ENCODE measurements around the gene COL5A1. TPM values are rescaled to one million over a fixed set of nuclear protein-coding genes. Genes with fewer than 3 reads are reported as not detected.

The COL5A1 gene
- total RNA-seq, 1 donor: 801 TPM

DNA sequence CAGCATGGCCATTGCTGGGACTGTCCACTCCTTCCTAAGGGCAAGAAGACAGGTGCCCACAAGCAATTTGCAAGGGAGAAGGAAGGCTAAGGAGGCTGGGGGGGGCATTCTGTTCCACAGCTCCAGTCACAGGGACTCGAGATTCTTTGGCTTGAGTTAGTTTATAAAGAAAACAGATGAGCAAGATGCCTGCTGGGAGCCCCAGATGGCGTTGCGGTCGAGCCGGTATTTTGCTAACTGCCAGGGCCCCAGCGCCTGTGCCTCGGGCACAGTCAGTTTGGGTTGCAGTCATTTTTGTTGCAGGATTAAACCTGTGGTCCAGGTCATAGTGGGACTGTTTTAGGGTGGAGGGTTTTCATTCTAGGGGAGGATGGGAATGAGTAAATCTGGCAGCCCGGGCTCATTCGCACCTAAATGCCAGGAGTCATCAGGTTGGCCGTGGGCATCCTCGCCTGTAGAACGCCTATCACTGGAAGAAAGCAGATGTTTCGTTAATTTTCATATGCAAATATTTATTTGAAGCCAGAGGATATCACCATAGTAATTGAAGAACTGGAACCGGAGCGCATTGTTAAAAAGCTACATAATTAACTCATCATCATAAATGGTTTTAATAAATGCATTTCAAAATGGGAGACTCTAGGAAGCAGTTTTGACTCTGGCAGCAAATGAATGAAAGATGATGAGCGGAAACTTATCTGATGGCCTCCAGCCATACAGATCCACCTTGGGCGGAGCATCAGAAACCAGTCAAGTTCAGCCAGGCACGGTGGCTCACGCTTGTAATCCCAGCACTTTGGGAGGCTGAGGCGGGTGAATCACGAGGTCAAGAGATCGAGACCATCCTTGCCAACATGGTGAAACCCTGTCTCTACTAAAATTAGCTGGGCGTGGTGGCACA lies 151.9 kb downstream of the COL5A1 start:
- Histone ChIP-seq H4K20me1 (ENCODE audit: insufficient read depth, low read length) (peaks cover 46% of the 10 kb centered on the region), H2AFZ (ENCODE audit: low read length) (no peak overlapping the region), H3K27me3 (ENCODE audit: insufficient read depth, low read length) (no peaks in the 10 kb centered on the region), H3K4me2 (ENCODE audit: insufficient read depth, low read length) (no peak overlapping the region), H3K4me3 (ENCODE audit: insufficient read depth, low read length) (no peak overlapping the region), H3K36me3 (ENCODE audit: insufficient read depth, low read length) (peaks cover 90% of the 10 kb centered on the region), H3K79me2 (ENCODE audit: insufficient read depth, low read length) (no peaks in the 10 kb centered on the region), H3K9me3 (ENCODE audit: low read depth, low read length) (no peaks in the 10 kb centered on the region), H3K27ac (ENCODE audit: low read depth, low read length) (no peak overlapping the region), H3K4me1 (ENCODE audit: insufficient read depth, low read length) (no peaks in the 10 kb centered on the region)
- DNase-seq (ENCODE audit: insufficient read length, low spot score, missing footprints): no peak
- TF ChIP-seq, protein P1, sequence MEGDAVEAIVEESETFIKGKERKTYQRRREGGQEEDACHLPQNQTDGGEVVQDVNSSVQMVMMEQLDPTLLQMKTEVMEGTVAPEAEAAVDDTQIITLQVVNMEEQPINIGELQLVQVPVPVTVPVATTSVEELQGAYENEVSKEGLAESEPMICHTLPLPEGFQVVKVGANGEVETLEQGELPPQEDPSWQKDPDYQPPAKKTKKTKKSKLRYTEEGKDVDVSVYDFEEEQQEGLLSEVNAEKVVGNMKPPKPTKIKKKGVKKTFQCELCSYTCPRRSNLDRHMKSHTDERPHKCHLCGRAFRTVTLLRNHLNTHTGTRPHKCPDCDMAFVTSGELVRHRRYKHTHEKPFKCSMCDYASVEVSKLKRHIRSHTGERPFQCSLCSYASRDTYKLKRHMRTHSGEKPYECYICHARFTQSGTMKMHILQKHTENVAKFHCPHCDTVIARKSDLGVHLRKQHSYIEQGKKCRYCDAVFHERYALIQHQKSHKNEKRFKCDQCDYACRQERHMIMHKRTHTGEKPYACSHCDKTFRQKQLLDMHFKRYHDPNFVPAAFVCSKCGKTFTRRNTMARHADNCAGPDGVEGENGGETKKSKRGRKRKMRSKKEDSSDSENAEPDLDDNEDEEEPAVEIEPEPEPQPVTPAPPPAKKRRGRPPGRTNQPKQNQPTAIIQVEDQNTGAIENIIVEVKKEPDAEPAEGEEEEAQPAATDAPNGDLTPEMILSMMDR (IDR thresholded peaks at IDR 0.05; ENCODE audit: extremely low read depth, low read depth, low read length): no peak

DNA sequence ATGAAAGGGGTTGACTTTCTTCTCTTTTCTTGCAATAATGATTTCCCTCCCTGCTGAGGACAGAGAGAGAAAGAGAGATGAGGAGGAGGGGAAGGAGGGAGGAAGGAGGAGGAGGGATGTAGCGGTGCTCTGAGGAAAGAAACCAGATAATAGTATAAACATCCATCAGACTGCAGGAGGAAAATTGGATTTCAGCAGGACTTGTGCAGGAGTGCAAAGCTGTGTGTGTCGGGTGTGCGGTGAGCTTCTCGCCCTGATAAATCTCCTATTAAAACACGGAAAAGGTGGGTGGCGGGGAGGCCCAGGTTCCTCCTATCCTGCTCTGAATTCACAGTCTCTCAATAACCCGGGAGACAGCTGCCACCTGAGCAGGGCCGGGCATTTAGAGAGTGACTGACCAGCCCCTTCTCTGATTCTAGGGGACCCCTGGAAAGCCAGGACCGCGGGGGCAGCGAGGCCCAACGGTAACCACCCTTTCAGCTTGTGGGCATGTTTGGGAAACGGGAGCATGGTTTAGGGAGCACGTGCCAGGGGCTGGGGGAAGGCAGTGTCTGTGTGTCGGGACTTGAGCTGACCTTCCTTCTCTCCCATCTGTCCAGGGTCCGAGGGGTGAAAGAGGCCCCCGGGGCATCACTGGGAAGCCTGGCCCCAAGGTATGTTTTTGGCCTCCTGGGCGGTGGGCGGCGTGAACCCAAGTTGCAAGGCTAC lies 153.2 kb downstream of the COL5A1 start:
- TF ChIP-seq, protein P1 (IDR thresholded peaks at IDR 0.05; ENCODE audit: extremely low read depth, low read depth, low read length): no peak
- H3K4me3 ChIP-seq (ENCODE audit: insufficient read depth, low read length): no peak overlapping the region
- DNase-seq (ENCODE audit: insufficient read length, low spot score, missing footprints): no peak
- H3K27ac ChIP-seq (ENCODE audit: low read depth, low read length): no peak overlapping the region
- H3K9me3 ChIP-seq (ENCODE audit: low read depth, low read length): no peaks in the 10 kb centered on the region
- H3K36me3 ChIP-seq (ENCODE audit: insufficient read depth, low read length): peaks cover 93% of the 10 kb centered on the region
- no peaks in the 10 kb centered on the region for H3K79me2 ChIP-seq (ENCODE audit: insufficient read depth, low read length)
- H3K4me1 ChIP-seq (ENCODE audit: insufficient read depth, low read length): no peaks in the 10 kb centered on the region
- H3K4me2 ChIP-seq (ENCODE audit: insufficient read depth, low read length): no peak overlapping the region
- H2AFZ ChIP-seq (ENCODE audit: low read length): no peak overlapping the region
- no peaks in the 10 kb centered on the region for H3K27me3 ChIP-seq (ENCODE audit: insufficient read depth, low read length)
- peaks cover 38% of the 10 kb centered on the region for H4K20me1 ChIP-seq (ENCODE audit: insufficient read depth, low read length)

DNA sequence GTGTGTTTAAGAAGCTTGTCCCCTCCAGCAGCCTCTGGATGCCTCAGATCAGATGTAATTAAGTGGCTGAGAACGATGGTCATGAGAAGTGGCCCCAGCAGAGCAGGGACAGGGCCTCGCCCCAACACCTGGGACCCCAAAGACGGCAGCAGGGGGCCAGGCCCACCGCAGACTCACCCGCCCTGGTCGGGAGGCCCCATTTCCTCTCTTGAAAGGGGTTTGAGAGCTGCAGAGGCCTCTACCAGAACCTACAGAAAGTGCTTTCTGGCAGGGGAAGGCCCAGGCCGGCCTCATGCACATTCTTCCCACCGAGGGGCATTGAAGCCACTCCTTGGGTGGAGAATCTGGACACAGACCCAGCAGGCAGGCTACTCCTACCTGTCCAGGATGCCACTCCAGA lies 153.8 kb downstream of the COL5A1 start:
- H3K4me2 ChIP-seq (ENCODE audit: insufficient read depth, low read length): no peak overlapping the region
- H3K4me3 ChIP-seq (ENCODE audit: insufficient read depth, low read length): no peak overlapping the region
- H3K27me3 ChIP-seq (ENCODE audit: insufficient read depth, low read length): no peaks in the 10 kb centered on the region
- no peak for DNase-seq (ENCODE audit: insufficient read length, low spot score, missing footprints)
- no peak overlapping the region for H2AFZ ChIP-seq (ENCODE audit: low read length)
- peaks cover 36% of the 10 kb centered on the region for H4K20me1 ChIP-seq (ENCODE audit: insufficient read depth, low read length)
- no peaks in the 10 kb centered on the region for H3K9me3 ChIP-seq (ENCODE audit: low read depth, low read length)
- H3K27ac ChIP-seq (ENCODE audit: low read depth, low read length): no peak overlapping the region
- H3K79me2 ChIP-seq (ENCODE audit: insufficient read depth, low read length): no peaks in the 10 kb centered on the region
- TF ChIP-seq, protein P1 (IDR thresholded peaks at IDR 0.05; ENCODE audit: extremely low read depth, low read depth, low read length): no peak
- H3K36me3 ChIP-seq (ENCODE audit: insufficient read depth, low read length): peaks cover 97% of the 10 kb centered on the region
- H3K4me1 ChIP-seq (ENCODE audit: insufficient read depth, low read length): no peaks in the 10 kb centered on the region

DNA sequence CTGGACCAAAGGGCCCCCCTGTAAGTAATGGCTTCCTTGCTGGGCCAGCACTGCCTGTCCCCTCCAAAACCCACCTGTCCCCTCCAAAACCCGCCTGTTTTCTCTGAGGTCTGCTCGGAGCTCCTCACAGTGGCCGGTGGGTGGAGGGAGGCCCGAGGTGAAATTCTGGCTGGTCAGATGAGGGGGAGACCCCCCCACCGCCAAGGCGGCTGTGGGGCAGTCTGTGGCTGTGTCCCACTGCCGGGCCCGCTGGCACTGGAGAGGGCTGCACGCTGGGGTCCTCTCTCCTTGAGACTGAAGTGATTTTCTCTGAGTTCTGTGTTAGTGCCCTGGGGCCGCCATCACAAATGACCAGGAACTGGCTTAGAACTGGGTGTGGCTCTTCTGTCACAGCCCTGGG lies 155.3 kb downstream of the COL5A1 start:
- Histone ChIP-seq H3K4me3 (ENCODE audit: insufficient read depth, low read length) (no peak overlapping the region), H3K9me3 (ENCODE audit: low read depth, low read length) (no peaks in the 10 kb centered on the region), H3K27me3 (ENCODE audit: insufficient read depth, low read length) (no peaks in the 10 kb centered on the region), H3K4me2 (ENCODE audit: insufficient read depth, low read length) (no peak overlapping the region), H4K20me1 (ENCODE audit: insufficient read depth, low read length) (peaks cover 29% of the 10 kb centered on the region), H3K79me2 (ENCODE audit: insufficient read depth, low read length) (no peaks in the 10 kb centered on the region), H3K36me3 (ENCODE audit: insufficient read depth, low read length) (peaks cover 96% of the 10 kb centered on the region), H2AFZ (ENCODE audit: low read length) (no peak overlapping the region), H3K4me1 (ENCODE audit: insufficient read depth, low read length) (no peaks in the 10 kb centered on the region), H3K27ac (ENCODE audit: low read depth, low read length) (no peak overlapping the region)
- no peak for DNase-seq (ENCODE audit: insufficient read length, low spot score, missing footprints)
- TF ChIP-seq, protein P1 (IDR thresholded peaks at IDR 0.05; ENCODE audit: extremely low read depth, low read depth, low read length): no peak

Data from osteoblast (primary cell).